AG10803 (cell line): ENCODE results near the gene MYL12A.

Source experiments
- DNase-seq: peaks from one replicate; pipeline ENCODE4 v3.0.0; 2010; ENCODE audit warnings: low read depth
- H3K4me3 ChIP-seq: 2 replicates; pipeline ENCODE4 v1.5.1; 2011; ENCODE audit warnings: mild to moderate bottlenecking, low read length, control low read depth
- CTCF ChIP-seq: conservative IDR thresholded peaks from 2 replicates; pipeline ENCODE4 v1.5.1; 2011; ENCODE audit warnings: mild to moderate bottlenecking, low read length, control low read depth, inconsistent platforms

Gene MYL12A

DNA sequence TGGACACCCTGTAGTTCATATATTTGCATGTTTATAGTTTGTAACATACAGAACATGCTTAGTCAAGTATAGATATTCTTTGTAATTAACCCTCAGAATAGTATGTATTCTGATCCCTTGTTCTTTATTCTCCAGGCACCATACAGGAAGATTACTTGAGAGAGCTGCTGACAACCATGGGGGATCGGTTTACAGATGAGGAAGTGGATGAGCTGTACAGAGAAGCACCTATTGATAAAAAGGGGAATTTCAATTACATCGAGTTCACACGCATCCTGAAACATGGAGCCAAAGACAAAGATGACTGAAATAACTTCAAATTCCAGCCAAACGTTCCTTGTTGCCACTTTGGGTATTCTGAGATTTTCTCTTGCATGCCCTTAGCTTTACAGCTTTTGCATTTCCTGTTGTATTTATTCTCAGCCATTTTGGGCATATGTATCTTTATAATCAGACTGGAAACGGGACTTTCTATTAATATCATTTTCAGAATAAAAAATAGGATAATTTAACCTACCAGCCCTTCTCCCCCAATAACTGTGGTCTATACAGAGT, 8.1 kb downstream of the MYL12A start:
- no peak for TF ChIP-seq CTCF
- no peak for DNase-seq
- no peak overlapping the region for H3K4me3 ChIP-seq

DNA sequence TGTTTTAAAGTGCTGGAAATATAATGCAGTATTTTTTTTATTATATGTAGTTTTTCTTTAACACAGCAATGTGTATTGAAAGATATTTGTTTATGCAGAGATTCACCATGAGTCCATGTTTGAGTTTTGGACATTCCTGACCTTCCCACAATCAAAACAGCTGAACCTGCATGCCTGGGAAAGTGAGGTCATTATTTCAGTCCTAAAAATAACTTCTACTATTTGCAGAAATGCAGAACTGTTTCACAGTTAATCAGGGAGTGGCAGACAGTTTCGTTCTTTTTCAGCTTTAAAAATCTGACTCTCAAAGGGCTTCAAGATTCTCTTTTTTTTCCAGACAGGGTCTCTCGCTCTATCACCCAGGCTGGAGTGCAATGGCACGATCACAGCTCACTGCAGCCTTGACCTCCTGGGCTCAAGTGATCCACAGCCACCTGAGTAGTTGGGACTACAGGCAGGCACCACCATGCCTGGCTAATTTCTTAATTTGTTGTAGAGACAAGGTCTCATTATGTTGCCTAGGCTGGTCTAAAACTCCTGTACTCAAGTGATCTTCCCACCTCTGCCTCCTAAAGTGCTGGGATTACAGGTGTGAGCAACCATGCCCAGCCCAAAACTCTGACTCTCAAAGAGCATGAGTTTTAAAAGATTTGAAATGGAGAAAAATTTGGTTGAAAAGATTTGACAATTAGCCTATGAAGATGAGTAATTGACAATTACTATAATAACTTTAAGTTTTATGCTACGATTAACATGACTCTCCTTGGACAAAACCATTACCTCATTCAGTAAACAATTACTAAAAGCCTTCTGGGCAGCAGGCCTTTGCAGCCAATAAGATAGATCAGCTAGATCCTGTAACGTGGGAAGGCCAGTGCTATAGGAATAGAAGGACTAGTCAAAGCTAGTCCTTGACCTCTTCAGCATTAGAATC, 9.4 kb downstream of the MYL12A start:
- DNase-seq, result peak; percentile 72
- no peak overlapping the region for H3K4me3 ChIP-seq
- no peak for TF ChIP-seq CTCF

DNA sequence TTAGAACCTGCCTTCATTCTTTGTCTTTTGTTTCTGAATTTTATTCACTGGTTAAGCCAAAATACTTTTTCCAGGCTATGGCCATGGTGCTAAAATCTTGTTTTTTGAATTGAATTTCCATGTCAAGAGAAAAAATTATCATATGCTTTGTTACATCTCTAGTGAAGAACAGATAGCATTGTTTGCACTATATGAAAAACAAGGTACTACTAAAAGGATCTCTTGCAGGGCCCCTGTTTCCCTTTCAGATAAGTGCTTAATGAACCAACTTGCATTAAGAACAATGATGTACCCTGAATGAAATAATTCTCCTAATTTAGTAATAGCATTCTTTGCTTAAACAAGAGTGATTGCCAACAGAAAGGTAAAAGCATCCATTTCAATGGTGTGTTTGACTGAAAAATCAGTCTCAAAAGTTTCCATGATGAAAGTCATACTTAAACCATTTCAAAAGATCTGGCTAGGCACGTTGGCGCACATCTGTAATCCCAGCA, 10.1 kb downstream of the MYL12A start:
- TF ChIP-seq CTCF, result no peak
- no peak for DNase-seq
- H3K4me3 ChIP-seq, result no peak overlapping the region

DNA sequence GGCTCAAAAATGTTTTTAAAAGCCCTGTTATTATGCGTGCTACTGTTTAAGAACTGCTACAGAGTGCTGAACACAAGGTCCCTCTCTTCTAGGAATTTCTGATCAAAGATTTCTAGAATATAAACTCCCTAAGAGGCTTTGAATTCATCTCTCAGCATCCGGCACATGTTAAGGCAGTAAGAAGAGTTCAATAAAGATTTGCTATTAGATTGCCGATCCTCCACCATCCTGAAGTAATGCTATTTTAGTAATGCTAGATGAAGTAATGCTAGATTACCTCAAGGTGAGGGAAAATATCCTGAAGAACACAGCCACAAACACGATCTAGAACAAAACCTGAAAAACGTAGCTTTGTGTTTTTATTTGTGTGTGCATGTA, 13.4 kb downstream of the MYL12A start:
- peak overlapping the region; percentile 95 for H3K4me3 ChIP-seq
- no peak for TF ChIP-seq CTCF
- DNase-seq, result no peak

DNA sequence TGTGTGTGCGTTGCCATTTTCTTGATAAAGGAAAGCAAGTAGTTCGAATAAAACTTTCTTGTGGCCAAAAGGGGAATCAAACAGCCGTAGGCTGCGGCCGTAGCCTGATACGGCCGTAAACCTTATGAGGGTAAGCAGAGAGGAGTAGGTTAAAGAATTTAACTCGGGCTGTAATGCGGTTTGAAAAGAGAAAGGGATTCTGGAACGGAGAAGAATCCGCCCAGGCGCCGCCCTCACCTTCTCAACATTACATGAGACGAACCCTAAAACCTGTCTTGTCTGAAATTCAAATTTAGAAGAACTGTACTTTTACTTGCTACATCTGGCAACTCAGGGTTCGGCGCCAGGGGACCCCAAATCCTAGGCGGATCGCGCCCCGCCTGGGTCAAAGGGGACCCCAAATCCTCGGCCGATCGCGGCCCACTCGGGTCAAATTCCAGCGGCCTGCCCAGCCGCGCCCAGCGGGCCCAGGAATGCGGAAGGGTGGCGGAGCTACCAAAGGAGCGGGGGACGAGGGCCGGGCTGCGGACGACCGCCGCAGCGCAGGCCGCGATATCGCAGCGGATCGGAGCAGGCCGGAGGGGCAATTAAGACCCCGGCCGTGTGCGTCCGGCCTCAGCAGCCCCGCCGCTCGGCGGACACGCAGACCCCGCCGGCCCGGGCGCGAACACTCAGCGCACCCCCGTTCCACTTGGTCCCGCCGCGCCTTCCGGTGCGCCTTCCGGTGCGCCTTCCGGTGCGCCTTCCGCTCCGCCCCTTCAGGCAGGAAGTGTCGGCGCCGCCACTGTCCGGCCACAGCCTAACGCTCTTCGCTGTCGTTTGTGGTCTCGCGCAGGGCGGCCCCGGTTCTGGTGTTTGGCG, 14.0 kb downstream of the MYL12A start, which contains the start of gene MYL12B:
Gene MYL12B (plus strand): TSS at position 761 of the 861 bp plus-strand sequence. CDS start 10,766 bp downstream, outside the sequence.
- no peak; the same call in 1 of the 2 replicates for TF ChIP-seq CTCF
- DNase-seq, result peak; percentile 81
- H3K4me3 ChIP-seq, result peak within 1 kb of the TSS; percentile 95

GRCh38 chr18:3262234-3263131, 14.9 kb downstream of the MYL12A start:
- no peak for TF ChIP-seq CTCF
- peak; percentile 51 for DNase-seq
- H3K4me3 ChIP-seq, result peak overlapping the region; percentile 95
